ENCODE measurements around the gene HPGD.

HPGD gene

GRCh38 chr4:174522183-174523024, at the start of gene HPGD:
TSS of gene HPGD (minus strand) at chr4:174522488. CDS start at chr4:174522451, 37 bp downstream.
- DNase-seq (ENCODE audit: low read depth) = peak; percentile 27

- DNase-seq (ENCODE audit: low read depth) = no peak
These were observed 42.2 kb upstream of the HPGD start for GRCh38 chr4:174564529-174564928.

GRCh38 chr4:174563399-174563798, 41.1 kb upstream of the HPGD start:
- no peak for DNase-seq (ENCODE audit: low read depth)

GRCh38 chr4:174561560-174561959, 39.3 kb upstream of the HPGD start:
- no peak for DNase-seq (ENCODE audit: low read depth)

GRCh38 chr4:174559894-174560293, 37.6 kb upstream of the HPGD start:
- DNase-seq (ENCODE audit: low read depth) = no peak

GRCh38 chr4:174555789-174556630, 33.7 kb upstream of the HPGD start:
- no peak for DNase-seq (ENCODE audit: low read depth)

GRCh38 chr4:174554231-174554728, 32.0 kb upstream of the HPGD start:
- no peak for DNase-seq (ENCODE audit: low read depth)

GRCh38 chr4:174553828-174554227, 31.5 kb upstream of the HPGD start:
- DNase-seq (ENCODE audit: low read depth) = no peak

- DNase-seq (ENCODE audit: low read depth) = no peak
These were observed 30.7 kb upstream of the HPGD start for GRCh38 chr4:174553031-174553430.

GRCh38 chr4:174550541-174550940, 28.3 kb upstream of the HPGD start:
- no peak for DNase-seq (ENCODE audit: low read depth)

GRCh38 chr4:174549721-174550120, 27.4 kb upstream of the HPGD start:
- DNase-seq (ENCODE audit: low read depth) = no peak

GRCh38 chr4:174545268-174545667, 23.0 kb upstream of the HPGD start:
- no peak for DNase-seq (ENCODE audit: low read depth)

GRCh38 chr4:174544496-174544895, 22.2 kb upstream of the HPGD start:
- no peak for DNase-seq (ENCODE audit: low read depth)

GRCh38 chr4:174540175-174540574, 17.9 kb upstream of the HPGD start:
- DNase-seq (ENCODE audit: low read depth) = no peak

- no peak for DNase-seq (ENCODE audit: low read depth)
These were observed 17.3 kb upstream of the HPGD start for GRCh38 chr4:174539571-174539970.

GRCh38 chr4:174538876-174539250, 16.6 kb upstream of the HPGD start:
- DNase-seq (ENCODE audit: low read depth) = no peak

- DNase-seq (ENCODE audit: low read depth) = no peak
These were observed 16.0 kb upstream of the HPGD start for GRCh38 chr4:174538123-174538875.

GRCh38 chr4:174537634-174538033, 15.3 kb upstream of the HPGD start:
- DNase-seq (ENCODE audit: low read depth) = no peak

- no peak for DNase-seq (ENCODE audit: low read depth)
These were observed 12.2 kb upstream of the HPGD start for GRCh38 chr4:174534461-174534860.

GRCh38 chr4:174532445-174532844, 10.2 kb upstream of the HPGD start:
- DNase-seq (ENCODE audit: low read depth) = no peak

GRCh38 chr4:174531486-174531885, 9.2 kb upstream of the HPGD start:
- DNase-seq (ENCODE audit: low read depth) = no peak

- DNase-seq (ENCODE audit: low read depth) = no peak
These were observed 5.9 kb upstream of the HPGD start for GRCh38 chr4:174528226-174528625.
